CD14-positive monocyte (primary cell): ENCODE results near the gene KITLG. TPM values are rescaled to one million over a fixed set of nuclear protein-coding genes. Genes with fewer than 3 reads are reported as not detected.

Experiments
- DNase-seq, 3 donors: peaks; one replicate each; pipeline ENCODE4 v3.0.0-alpha.2; 2011 to 2022
- H2AFZ ChIP-seq: 2 replicates; pipeline ENCODE4 v1.6.0; 2012; ENCODE audit warnings: mild to moderate bottlenecking, low read depth, low read length, inconsistent platforms; ENCODE audit not compliant: insufficient read depth, poor library complexity, severe bottlenecking
- H3K27ac ChIP-seq, 2 donors: 1 replicate in 1 of 2; 2 replicates in 1 of 2; pipeline ENCODE4 v1.5.1; 2012 to 2013; ENCODE audit warnings: low read length in 2 of 2, control low read depth in 1 of 2, inconsistent platforms in 1 of 2, low read depth in 1 of 2, mild to moderate bottlenecking in 1 of 2
- H3K27me3 ChIP-seq, 2 donors: one replicate each; pipeline versions ENCODE4 v1.6.0 to v1.6.1; 2011 to 2013; ENCODE audit warnings: low read length in 2 of 2; ENCODE audit not compliant: control insufficient read depth in 2 of 2, insufficient read depth in 2 of 2
- H3K36me3 ChIP-seq, 2 donors: replicated peaks in 1 of 2; 1 replicate in 1 of 2; 2 replicates in 1 of 2; pipeline versions ENCODE4 v1.5.1 to v1.6.1; 2012 to 2013; ENCODE audit warnings: low read length in 2 of 2, control low read depth in 1 of 2, inconsistent platforms in 1 of 2, mild to moderate bottlenecking in 1 of 2; ENCODE audit not compliant: insufficient read depth in 2 of 2, control insufficient read depth in 1 of 2
- H3K4me1 ChIP-seq, 2 donors: 1 replicate in 1 of 2; 2 replicates in 1 of 2; pipeline versions ENCODE4 v1.5.1 to v1.6.1; 2012 to 2013; ENCODE audit warnings: low read length in 2 of 2, control low read depth in 1 of 2, inconsistent platforms in 1 of 2, mild to moderate bottlenecking in 1 of 2, moderate library complexity in 1 of 2; ENCODE audit not compliant: insufficient read depth in 2 of 2, control insufficient read depth in 1 of 2
- H3K4me2 ChIP-seq: replicated peaks from 2 replicates; pipeline ENCODE3; 2012; ENCODE audit warnings: low read length, moderate library complexity, mild to moderate bottlenecking; ENCODE audit not compliant: poor library complexity, severe bottlenecking; ENCODE audit errors: extremely low read depth
- H3K4me3 ChIP-seq, 3 experiments: fragments of 200-600 bp in 1 of 3; sonication (generic) in 1 of 3; replicated peaks in 1 of 3; 1 replicate in 2 of 3; 2 replicates in 1 of 3; pipeline ENCODE4 v1.5.1; 2011 to 2013; ENCODE audit warnings: low read length in 3 of 3, mild to moderate bottlenecking in 3 of 3, control low read depth in 2 of 3, low read depth in 2 of 3, inconsistent platforms in 1 of 3, moderate library complexity in 1 of 3
- H3K79me2 ChIP-seq: 2 replicates; pipeline ENCODE4 v1.6.0; 2012; ENCODE audit warnings: mild to moderate bottlenecking, control low read depth, inconsistent platforms, low read length, moderate library complexity; ENCODE audit not compliant: insufficient read depth
- H3K9ac ChIP-seq: 2 replicates; pipeline ENCODE4 v1.6.0; 2017; ENCODE audit warnings: low read length, mild to moderate bottlenecking; ENCODE audit not compliant: insufficient read depth, poor library complexity, severe bottlenecking
- H3K9me3 ChIP-seq, 2 donors: replicated peaks in 1 of 2; 1 replicate in 1 of 2; 2 replicates in 1 of 2; pipeline versions ENCODE4 v1.5.1 to v1.6.1; 2012 to 2013; ENCODE audit warnings: low read length in 2 of 2, control low read depth in 1 of 2; ENCODE audit not compliant: control insufficient read depth in 1 of 2, insufficient read depth in 1 of 2
- H4K20me1 ChIP-seq: 2 replicates; pipeline ENCODE4 v1.6.0; 2012; ENCODE audit warnings: mild to moderate bottlenecking, low read length, control low read depth, moderate library complexity; ENCODE audit not compliant: insufficient read depth
- H3K27ac Mint-ChIP-seq, 7 donors: one replicate each; pipeline ENCODE4 v1.8.0; 2020; ENCODE audit warnings: mild to moderate bottlenecking in 7 of 7, mixed read lengths in 7 of 7, moderate library complexity in 6 of 7, inconsistent platforms in 2 of 7
- H3K27me3 Mint-ChIP-seq, 3 donors: one replicate each; pipeline ENCODE4 v1.8.0; 2021 to 2022; ENCODE audit warnings: low read depth in 3 of 3, mild to moderate bottlenecking in 3 of 3, mixed read lengths in 3 of 3, moderate library complexity in 3 of 3, inconsistent platforms in 1 of 3
- H3K36me3 Mint-ChIP-seq, 2 donors: one replicate each; pipeline ENCODE4 v1.8.0; 2020; ENCODE audit warnings: mixed read lengths in 2 of 2, inconsistent platforms in 1 of 2, mild to moderate bottlenecking in 1 of 2
- H3K4me1 Mint-ChIP-seq: one replicate; pipeline ENCODE4 v1.8.0; 2020; ENCODE audit warnings: mild to moderate bottlenecking, mixed read lengths
- H3K4me3 Mint-ChIP-seq, 2 donors: one replicate each; pipeline ENCODE4 v1.8.0; 2020; ENCODE audit warnings: mild to moderate bottlenecking in 2 of 2, mixed read lengths in 2 of 2, moderate library complexity in 1 of 2
- H3K9me3 Mint-ChIP-seq, 7 donors: one replicate each; pipeline ENCODE4 v1.8.0; 2020 to 2022; ENCODE audit warnings: mixed read lengths in 7 of 7, mild to moderate bottlenecking in 6 of 7, moderate library complexity in 6 of 7, inconsistent platforms in 2 of 7
- WGBS: methylation state at CpG from one replicate; pipeline ENCODE4 v1.1.5; 2013; ENCODE audit warnings: missing lambda C conversion rate; ENCODE audit not compliant: insufficient coverage; 5-methylcytosine and 5-hydroxymethylcytosine counted together
- intact Hi-C, 2 donors: fragments of 100-400 bp; cut with micrococcal nuclease; formaldehyde crosslinking; loops; one replicate each; pipeline versions ENCODE4 v1.15.0 to v1.15.1; 2023
- polyA plus RNA-seq, 3 donors: library from polyadenylated mRNA; depleted of rRNA in 1 of 3; unstranded in 2 of 3; stranded (reverse) in 1 of 3; fragments of 300-500 nt in 2 of 3; fragments of >200 nt in 1 of 3; fragmentation: Illumina TruSeq in 2 of 3; gene quantifications; 1 replicate in 2 of 3; 2 replicates in 1 of 3; pipeline ENCODE4 v1.2.3, GENCODE V29; 2012 to 2021
- TF ChIP-seq, protein P1 (sequence below): fragments of 200-600 bp; IDR thresholded peaks from one replicate; pipeline ENCODE4 v1.8.0; 2022; ENCODE audit warnings: antibody characterized with exemption, mild to moderate bottlenecking

The KITLG gene
- polyA plus RNA-seq, 3 donors: 0.03 to 0.07 TPM; not detected in 1

DNA sequence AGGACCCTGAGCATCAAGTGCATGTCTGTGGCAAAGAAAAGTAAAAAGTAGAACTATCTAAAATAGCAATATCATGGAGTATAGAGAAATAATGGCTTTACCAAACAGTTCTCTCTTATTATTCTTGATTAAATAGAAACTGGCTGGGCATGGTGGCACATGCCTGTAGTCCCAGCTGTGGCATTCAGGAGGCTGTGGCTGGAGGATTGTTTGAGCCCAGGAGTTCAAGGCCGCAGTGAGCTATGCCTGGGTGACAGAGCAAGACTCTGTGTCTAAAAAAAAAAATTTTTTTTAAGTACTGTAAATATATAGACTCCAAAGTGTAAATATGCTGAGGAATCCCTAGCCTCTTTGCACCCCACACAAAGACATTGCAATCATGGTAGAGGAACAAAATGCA is 121.9 kb downstream of the KITLG start:
- WGBS: no CpG with 5 or more reads among the region's 1 CpG
- no peak overlapping the region for H3K27ac Mint-ChIP-seq
- H3K9me3 Mint-ChIP-seq: peaks cover 0 to 9% (median 3%) of the 10 kb centered on the region in 7 donors
- no peak overlapping the region for H3K4me3 Mint-ChIP-seq
- H3K4me2 ChIP-seq: no peak overlapping the region
- no peaks in the 10 kb centered on the region for H3K4me1 ChIP-seq
- H3K4me3 ChIP-seq: no peak overlapping the region
- no peaks in the 10 kb centered on the region for H3K36me3 ChIP-seq
- no peaks in the 10 kb centered on the region for H3K79me2 ChIP-seq
- no peaks in the 10 kb centered on the region for H3K4me1 Mint-ChIP-seq
- no peak overlapping the region for H3K27ac ChIP-seq
- H3K9me3 ChIP-seq: no peaks in the 10 kb centered on the region
- intact Hi-C loops: no loop called here
- no peaks in the 10 kb centered on the region for H3K36me3 Mint-ChIP-seq
- no peak overlapping the region for H3K9ac ChIP-seq
- H3K27me3 Mint-ChIP-seq: no peaks in the 10 kb centered on the region
- no peaks in the 10 kb centered on the region for H4K20me1 ChIP-seq
- no peak for DNase-seq
- no peaks in the 10 kb centered on the region for H3K27me3 ChIP-seq
- TF ChIP-seq, protein P1, sequence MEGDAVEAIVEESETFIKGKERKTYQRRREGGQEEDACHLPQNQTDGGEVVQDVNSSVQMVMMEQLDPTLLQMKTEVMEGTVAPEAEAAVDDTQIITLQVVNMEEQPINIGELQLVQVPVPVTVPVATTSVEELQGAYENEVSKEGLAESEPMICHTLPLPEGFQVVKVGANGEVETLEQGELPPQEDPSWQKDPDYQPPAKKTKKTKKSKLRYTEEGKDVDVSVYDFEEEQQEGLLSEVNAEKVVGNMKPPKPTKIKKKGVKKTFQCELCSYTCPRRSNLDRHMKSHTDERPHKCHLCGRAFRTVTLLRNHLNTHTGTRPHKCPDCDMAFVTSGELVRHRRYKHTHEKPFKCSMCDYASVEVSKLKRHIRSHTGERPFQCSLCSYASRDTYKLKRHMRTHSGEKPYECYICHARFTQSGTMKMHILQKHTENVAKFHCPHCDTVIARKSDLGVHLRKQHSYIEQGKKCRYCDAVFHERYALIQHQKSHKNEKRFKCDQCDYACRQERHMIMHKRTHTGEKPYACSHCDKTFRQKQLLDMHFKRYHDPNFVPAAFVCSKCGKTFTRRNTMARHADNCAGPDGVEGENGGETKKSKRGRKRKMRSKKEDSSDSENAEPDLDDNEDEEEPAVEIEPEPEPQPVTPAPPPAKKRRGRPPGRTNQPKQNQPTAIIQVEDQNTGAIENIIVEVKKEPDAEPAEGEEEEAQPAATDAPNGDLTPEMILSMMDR: no peak
- no peak overlapping the region for H2AFZ ChIP-seq

DNA sequence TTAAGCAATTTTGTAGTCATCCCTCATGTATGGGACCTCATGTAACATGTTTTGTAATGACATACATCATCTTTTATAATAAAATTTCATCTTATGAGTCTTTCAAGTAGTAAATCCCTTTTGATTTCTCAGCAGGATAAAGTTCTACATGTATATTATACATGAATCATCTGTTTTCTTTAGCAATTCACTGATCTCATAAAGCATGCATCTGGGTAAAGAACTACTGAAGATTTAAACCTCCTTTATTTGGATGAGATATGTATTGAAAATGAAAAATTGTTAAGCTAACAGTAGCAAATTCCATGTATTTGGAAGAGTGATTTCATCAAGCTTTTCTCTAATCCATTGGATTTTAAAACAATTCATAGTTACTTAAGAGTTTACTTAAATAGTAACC is 126.9 kb downstream of the KITLG start:
- H3K4me2 ChIP-seq: no peak overlapping the region
- no peaks in the 10 kb centered on the region for H3K27me3 ChIP-seq
- no peaks in the 10 kb centered on the region for H3K9me3 ChIP-seq
- H2AFZ ChIP-seq: no peak overlapping the region
- H3K9ac ChIP-seq: no peak overlapping the region
- no peak for DNase-seq
- no peak overlapping the region for H3K27ac ChIP-seq
- no peak overlapping the region for H3K27ac Mint-ChIP-seq
- no peaks in the 10 kb centered on the region for H3K4me1 Mint-ChIP-seq
- H3K4me3 ChIP-seq: no peak overlapping the region
- TF ChIP-seq, protein P1: no peak
- H3K79me2 ChIP-seq: no peaks in the 10 kb centered on the region
- H3K4me3 Mint-ChIP-seq: no peak overlapping the region
- no peaks in the 10 kb centered on the region for H4K20me1 ChIP-seq
- H3K4me1 ChIP-seq: no peaks in the 10 kb centered on the region
- no peaks in the 10 kb centered on the region for H3K27me3 Mint-ChIP-seq
- H3K9me3 Mint-ChIP-seq: peaks cover 0 to 7% (median 2%) of the 10 kb centered on the region in 7 donors
- intact Hi-C loops: no loop called here
- H3K36me3 Mint-ChIP-seq: no peaks in the 10 kb centered on the region
- H3K36me3 ChIP-seq: no peaks in the 10 kb centered on the region
